ENCODE measurements around the gene KLHL29. TPM values are rescaled to one million over a fixed set of nuclear protein-coding genes. Genes with fewer than 3 reads are reported as not detected.

KLHL29 gene
- total and polyA plus RNA-seq, 2 donors (not counting 1 experiment from before 2014, with no cell fraction given) = 1.3 to 3.4 TPM

DNA sequence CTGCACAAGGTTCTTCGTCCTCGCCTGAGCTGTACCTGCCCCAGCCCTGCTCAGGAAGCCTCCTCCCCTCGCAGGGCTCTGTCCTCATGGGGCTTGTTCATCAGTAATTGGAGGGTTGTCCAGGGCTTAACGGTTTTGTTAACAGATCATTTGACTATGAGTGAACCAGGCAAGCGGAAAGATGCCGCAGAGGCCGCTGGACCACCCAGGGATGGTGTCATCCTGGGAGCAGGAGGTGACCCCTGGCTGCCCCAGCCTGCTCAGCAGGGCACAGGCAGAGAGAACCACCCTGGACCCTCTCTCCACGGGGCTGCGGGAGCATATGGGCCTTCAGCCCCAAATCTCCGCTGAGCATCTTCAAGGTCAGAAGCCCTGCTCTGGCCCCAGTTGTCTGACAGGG is 264.3 kb downstream of the KLHL29 start:
- TF ChIP-seq EZH2 (IDR thresholded peaks at IDR 0.05; ENCODE audit: borderline replicate concordance, insufficient read depth, low read depth, low read length, poor library complexity, severe bottlenecking) = no peak
- Mint-ChIP-seq H3K4me1 (no peaks in the 10 kb centered on the region), H3K4me3 (no peak overlapping the region), H3K27ac (no peak overlapping the region), H3K27me3 (no peaks in the 10 kb centered on the region), H3K9me3 (ENCODE audit: insufficient read depth) (no peaks in the 10 kb centered on the region)
- Histone ChIP-seq H3K4me2 (replicated peaks; ENCODE audit: low read depth, low read length, poor library complexity, severe bottlenecking) (no peak overlapping the region), H3K27me3 (replicated peaks in 1 of 4; ENCODE audit: control extremely low read depth in 1 of 4, control insufficient read depth in 3 of 4, insufficient read depth in 4 of 4, low read length in 3 of 4) (no peaks in the 10 kb centered on the region), H3K27ac (ENCODE audit: low read length in 2 of 2) (no peak overlapping the region), H3K9me3 (ENCODE audit: control extremely low read depth in 1 of 3, control insufficient read depth in 2 of 3, insufficient read depth in 1 of 3, low read length in 2 of 3) (peaks cover 0 to 3% (median 0%) of the 10 kb centered on the region in 3 donors), H3K79me2 (ENCODE audit: control insufficient read depth, insufficient read depth, low read length) (no peaks in the 10 kb centered on the region), H4K20me1 (ENCODE audit: control insufficient read depth, insufficient read depth, low read length, poor library complexity, severe bottlenecking) (no peaks in the 10 kb centered on the region), H2AFZ (ENCODE audit: insufficient read depth, low read depth, low read length, poor library complexity, severe bottlenecking) (no peak overlapping the region), H3K4me1 (ENCODE audit: control insufficient read depth in 2 of 2, insufficient read depth in 2 of 2, low read length in 2 of 2) (no peaks in the 10 kb centered on the region), H3K4me3 (ENCODE audit: control extremely low read depth in 1 of 5, extremely low read depth in 1 of 5, insufficient read depth in 1 of 5, low read depth in 2 of 5, low read length in 4 of 5) (no peak overlapping the region), H3K9ac (ENCODE audit: low read length) (no peak overlapping the region), H3K36me3 (replicated peaks in 1 of 2; ENCODE audit: control extremely low read depth in 1 of 2, control insufficient read depth in 1 of 2, extremely low read depth in 1 of 2, insufficient read depth in 2 of 2, low read length in 1 of 2) (no peaks in the 10 kb centered on the region)
- DNase-seq = no peak
- CTCF ChIA-PET = no interaction called here
- WGBS (ENCODE audit: insufficient coverage) = 95% methylated on average over 9 of the region's 10 CpGs
- POLR2A ChIA-PET = no interaction called here
- ATAC-seq (ENCODE audit: low read depth) = no peak
- intact Hi-C loops (cut with micrococcal nuclease) = no loop called here

GRCh38 chr2:23649819-23650218 is 264.8 kb downstream of the KLHL29 start:
- Mint-ChIP-seq H3K4me3 (no peak overlapping the region), H3K27ac (no peak overlapping the region), H3K9me3 (ENCODE audit: insufficient read depth) (no peaks in the 10 kb centered on the region), H3K4me1 (no peaks in the 10 kb centered on the region), H3K27me3 (no peaks in the 10 kb centered on the region)
- Histone ChIP-seq H4K20me1 (ENCODE audit: control insufficient read depth, insufficient read depth, low read length, poor library complexity, severe bottlenecking) (no peaks in the 10 kb centered on the region), H2AFZ (ENCODE audit: insufficient read depth, low read depth, low read length, poor library complexity, severe bottlenecking) (no peak overlapping the region), H3K27ac (ENCODE audit: low read length in 2 of 2) (no peak overlapping the region), H3K4me3 (ENCODE audit: control extremely low read depth in 1 of 5, extremely low read depth in 1 of 5, insufficient read depth in 1 of 5, low read depth in 2 of 5, low read length in 4 of 5) (no peak overlapping the region), H3K4me2 (replicated peaks; ENCODE audit: low read depth, low read length, poor library complexity, severe bottlenecking) (no peak overlapping the region), H3K79me2 (ENCODE audit: control insufficient read depth, insufficient read depth, low read length) (no peaks in the 10 kb centered on the region), H3K9me3 (ENCODE audit: control extremely low read depth in 1 of 3, control insufficient read depth in 2 of 3, insufficient read depth in 1 of 3, low read length in 2 of 3) (peaks cover 0 to 3% (median 0%) of the 10 kb centered on the region in 3 donors), H3K27me3 (replicated peaks in 1 of 4; ENCODE audit: control extremely low read depth in 1 of 4, control insufficient read depth in 3 of 4, insufficient read depth in 4 of 4, low read length in 3 of 4) (no peaks in the 10 kb centered on the region), H3K36me3 (replicated peaks in 1 of 2; ENCODE audit: control extremely low read depth in 1 of 2, control insufficient read depth in 1 of 2, extremely low read depth in 1 of 2, insufficient read depth in 2 of 2, low read length in 1 of 2) (no peaks in the 10 kb centered on the region), H3K9ac (ENCODE audit: low read length) (no peak overlapping the region), H3K4me1 (ENCODE audit: control insufficient read depth in 2 of 2, insufficient read depth in 2 of 2, low read length in 2 of 2) (no peaks in the 10 kb centered on the region)
- TF ChIP-seq EZH2 (IDR thresholded peaks at IDR 0.05; ENCODE audit: borderline replicate concordance, insufficient read depth, low read depth, low read length, poor library complexity, severe bottlenecking) = no peak
- TF ChIP-seq, protein P1, sequence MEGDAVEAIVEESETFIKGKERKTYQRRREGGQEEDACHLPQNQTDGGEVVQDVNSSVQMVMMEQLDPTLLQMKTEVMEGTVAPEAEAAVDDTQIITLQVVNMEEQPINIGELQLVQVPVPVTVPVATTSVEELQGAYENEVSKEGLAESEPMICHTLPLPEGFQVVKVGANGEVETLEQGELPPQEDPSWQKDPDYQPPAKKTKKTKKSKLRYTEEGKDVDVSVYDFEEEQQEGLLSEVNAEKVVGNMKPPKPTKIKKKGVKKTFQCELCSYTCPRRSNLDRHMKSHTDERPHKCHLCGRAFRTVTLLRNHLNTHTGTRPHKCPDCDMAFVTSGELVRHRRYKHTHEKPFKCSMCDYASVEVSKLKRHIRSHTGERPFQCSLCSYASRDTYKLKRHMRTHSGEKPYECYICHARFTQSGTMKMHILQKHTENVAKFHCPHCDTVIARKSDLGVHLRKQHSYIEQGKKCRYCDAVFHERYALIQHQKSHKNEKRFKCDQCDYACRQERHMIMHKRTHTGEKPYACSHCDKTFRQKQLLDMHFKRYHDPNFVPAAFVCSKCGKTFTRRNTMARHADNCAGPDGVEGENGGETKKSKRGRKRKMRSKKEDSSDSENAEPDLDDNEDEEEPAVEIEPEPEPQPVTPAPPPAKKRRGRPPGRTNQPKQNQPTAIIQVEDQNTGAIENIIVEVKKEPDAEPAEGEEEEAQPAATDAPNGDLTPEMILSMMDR (IDR thresholded peaks at IDR 0.05) = no peak
- ATAC-seq (ENCODE audit: low read depth) (no peak), DNase-seq (no peak)
- POLR2A ChIA-PET = no interaction called here
- intact Hi-C loops (cut with micrococcal nuclease) = no loop called here
- CTCF ChIA-PET = no interaction called here
- WGBS (ENCODE audit: insufficient coverage) = 29% methylated on average over 7 of the region's 7 CpGs

Measured in B cell (primary cell).